Dermis blood vessel endothelial cell (primary cell): Measurements from ENCODE around the gene PLCB4. TPM values are rescaled to one million over a fixed set of nuclear protein-coding genes. Genes with fewer than 3 reads are reported as not detected.
"Not testable (repeated sequence)": the region's sequence is repeated elsewhere in the genome, so short reads cannot be mapped to it uniquely, and the experiment has no call there.

Experiments used
- DNase-seq: peaks from one replicate; pipeline ENCODE4 v3.0.0; 2010
- total RNA-seq: library from RNA; depleted of rRNA; stranded (reverse); fragments of >200 nt; gene quantifications from 2 replicates; pipeline ENCODE4 v1.2.3, GENCODE V29; 2014

PLCB4 gene
- total RNA-seq, 1 donor from 2014 or later: 9.9 TPM

- no peak for DNase-seq
These were observed 75.8 kb downstream of the PLCB4 start for GRCh38 chr20:9144643-9145042.

GRCh38 chr20:9145142-9145541 lies 76.3 kb downstream of the PLCB4 start:
- DNase-seq: no peak

- no peak for DNase-seq
These were observed 77.8 kb downstream of the PLCB4 start for GRCh38 chr20:9146649-9147048.

- no peak for DNase-seq
These were observed 78.7 kb downstream of the PLCB4 start for GRCh38 chr20:9147547-9148024.

- no peak for DNase-seq
These were observed 79.4 kb downstream of the PLCB4 start for GRCh38 chr20:9148291-9148690.

GRCh38 chr20:9149087-9149486 lies 80.2 kb downstream of the PLCB4 start:
- no peak for DNase-seq

GRCh38 chr20:9149796-9150195 lies 80.9 kb downstream of the PLCB4 start:
- no peak for DNase-seq

GRCh38 chr20:9150679-9151078 lies 81.8 kb downstream of the PLCB4 start:
- DNase-seq: no peak

- not testable (repeated sequence) for DNase-seq
These were observed 83.3 kb downstream of the PLCB4 start for GRCh38 chr20:9152139-9152538.

GRCh38 chr20:9154464-9155024 lies 85.7 kb downstream of the PLCB4 start:
- DNase-seq: no peak

GRCh38 chr20:9156529-9157280 lies 87.8 kb downstream of the PLCB4 start:
- no peak for DNase-seq

GRCh38 chr20:9160331-9160730 lies 91.4 kb downstream of the PLCB4 start:
- DNase-seq: no peak

GRCh38 chr20:9160757-9161156 lies 91.9 kb downstream of the PLCB4 start:
- no peak for DNase-seq

GRCh38 chr20:9161311-9161710 lies 92.4 kb downstream of the PLCB4 start:
- DNase-seq: no peak

- DNase-seq: no peak
These were observed 94.4 kb downstream of the PLCB4 start for GRCh38 chr20:9163251-9163650.

GRCh38 chr20:9163995-9164394 lies 95.1 kb downstream of the PLCB4 start:
- DNase-seq: no peak

GRCh38 chr20:9165261-9165660 lies 96.4 kb downstream of the PLCB4 start:
- no peak for DNase-seq

GRCh38 chr20:9166153-9166780 lies 97.4 kb downstream of the PLCB4 start:
- DNase-seq: no peak

GRCh38 chr20:9169409-9169808 lies 100.5 kb downstream of the PLCB4 start:
- no peak for DNase-seq

GRCh38 chr20:9172851-9173250 lies 104.0 kb downstream of the PLCB4 start:
- no peak for DNase-seq

GRCh38 chr20:9177278-9177677 lies 108.4 kb downstream of the PLCB4 start:
- DNase-seq: no peak

GRCh38 chr20:9179193-9179802 lies 110.4 kb downstream of the PLCB4 start:
- peak; percentile 54 for DNase-seq

- DNase-seq: no peak
These were observed 111.0 kb downstream of the PLCB4 start for GRCh38 chr20:9179867-9180266.
